ENCODE data around the gene HSP90AB1. TPM values are rescaled to one million over a fixed set of nuclear protein-coding genes. Genes with fewer than 3 reads are reported as not detected.

Gene HSP90AB1
- total and polyA plus RNA-seq, 11 donors = 375 to 1,040 (median 857) TPM

- 81 to 90% (median 90%) methylated on average over 3 to 6 of the region's 6 CpGs for WGBS, 4 donors
- DNase-seq = no peak
- H3K27me3 ChIP-seq = no peaks in the 10 kb centered on the region
- peaks cover 3 to 72% (median 49%) of the 10 kb centered on the region in 12 donors for H3K4me1 ChIP-seq
- no peak for ATAC-seq
- peaks cover 0 to 34% (median 21%) of the 10 kb centered on the region in 9 donors for H3K36me3 ChIP-seq
- no peaks in the 10 kb centered on the region for H3K9me3 ChIP-seq
- no peak for TF ChIP-seq CTCF (IDR thresholded peaks at IDR 0.05)
- TF ChIP-seq POLR2A (IDR thresholded peaks at IDR 0.05) = no peak
- intact Hi-C loops (cut with DNase I) = loop anchor here in 7 of 10 donors (2.0 to 10.0 kb wide), 8 partner anchors 15 to 461 kb away; partner anchors contain the start of gene VEGFA (in 1 of the 7)
- H3K27ac ChIP-seq = peak overlapping the region in 7 of 12 donors; percentile 80 to 99 (median 92)
- H3K4me3 ChIP-seq = no peak overlapping the region
These were observed 10.9 kb upstream of the HSP90AB1 start for GRCh38 chr6:44235891-44236516.

- intact Hi-C loops (cut with DNase I) = loop anchor here in 5 of 10 donors (1.0 to 10.0 kb wide), 6 partner anchors 16 to 462 kb away; partner anchors contain the start of gene VEGFA (in 1 of the 5)
- peaks cover 3 to 59% (median 44%) of the 10 kb centered on the region in 12 donors for H3K4me1 ChIP-seq
These were observed 9.7 kb upstream of the HSP90AB1 start for GRCh38 chr6:44237021-44237812.

GRCh38 chr6:44237813-44238433 is 9.0 kb upstream of the HSP90AB1 start:
- peak; percentile 30 to 81 (median 74) for ATAC-seq
- TF ChIP-seq POLR2A (IDR thresholded peaks at IDR 0.05) = peak in 1 of 2 donors; percentile 29
- TF ChIP-seq CTCF (IDR thresholded peaks at IDR 0.05) = peak; percentile 95 to 100 (median 98)
- peak; percentile 80 to 91 (median 83) for DNase-seq
- Histone ChIP-seq H3K4me3 (peak overlapping the region; percentile 32 to 75 (median 62)), H3K9me3 (no peaks in the 10 kb centered on the region), H3K27me3 (no peaks in the 10 kb centered on the region), H3K27ac (peak overlapping the region; percentile 87 to 99 (median 95)), H3K4me1 (peaks cover 3 to 52% (median 39%) of the 10 kb centered on the region in 12 donors), H3K36me3 (peaks cover 0 to 15% (median 3%) of the 10 kb centered on the region in 9 donors)
- WGBS, 4 donors = 1 to 3% (median 2%) methylated on average over 26 to 42 of the region's 42 CpGs
- intact Hi-C loops (cut with DNase I) = loop anchor here in 8 of 10 donors (1.0 to 10.0 kb wide), 9 partner anchors 17 to 463 kb away; partner anchors contain the start of gene VEGFA (in 1 of the 8)

More at GRCh38 chr6:44237021-44237812, 9.7 kb upstream of the HSP90AB1 start:
- 33 to 75% (median 37%) methylated on average over 7 to 22 of the region's 22 CpGs for WGBS, 4 donors
- Histone ChIP-seq H3K9me3 (no peaks in the 10 kb centered on the region), H3K27me3 (no peaks in the 10 kb centered on the region), H3K4me3 (peak overlapping the region; percentile 32 to 75 (median 62)), H3K36me3 (peaks cover 0 to 22% (median 10%) of the 10 kb centered on the region in 9 donors), H3K27ac (peak overlapping the region; percentile 87 to 99 (median 95))
- peak; percentile 87 to 96 (median 91) for DNase-seq
- TF ChIP-seq CTCF (IDR thresholded peaks at IDR 0.05) (no peak), POLR2A (IDR thresholded peaks at IDR 0.05) (no peak)
- peak; percentile 81 to 92 (median 88) for ATAC-seq

Data from heart left ventricle (tissue), 16 donors.